Lower leg skin (tissue), 3 donors: Measurements from ENCODE around the gene SUMO2.

Experiments used
- POLR2A ChIP-seq, 2 donors: fragments of 450-650 bp; IDR thresholded peaks; one replicate each; pipeline ENCODE4 v1.6.1; 2016 to 2017; ENCODE audit warnings: antibody characterized with exemption in 2 of 2, mild to moderate bottlenecking in 1 of 2, moderate library complexity in 1 of 2
- TF ChIP-seq, protein P1 (sequence below), 3 donors: fragments of 450-650 bp; IDR thresholded peaks; one replicate each; pipeline ENCODE4 v1.5.1; 2016; ENCODE audit warnings: antibody characterized with exemption in 3 of 3, mild to moderate bottlenecking in 3 of 3, moderate library complexity in 2 of 3

DNA sequence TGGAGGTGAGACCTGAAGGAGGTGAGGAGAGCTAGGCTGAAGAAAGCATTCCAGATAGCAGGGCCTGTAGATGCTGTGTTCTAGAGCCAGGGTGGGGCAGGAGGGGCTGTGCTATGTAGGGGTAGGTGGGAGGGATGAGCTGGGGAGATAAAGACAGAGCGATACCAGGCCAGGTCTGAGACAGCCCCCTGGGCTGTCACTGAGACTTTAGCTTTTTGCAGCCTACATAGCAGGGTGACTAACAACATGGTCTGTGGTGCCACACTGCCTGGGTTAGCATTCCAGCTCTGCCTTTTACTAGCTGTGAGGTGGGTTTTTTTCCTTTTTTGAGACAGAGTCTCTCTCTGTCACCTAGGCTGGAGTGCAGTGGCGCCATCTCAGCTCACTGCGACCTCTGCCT is 37.1 kb upstream of the SUMO2 start:
- TF ChIP-seq, protein P1, sequence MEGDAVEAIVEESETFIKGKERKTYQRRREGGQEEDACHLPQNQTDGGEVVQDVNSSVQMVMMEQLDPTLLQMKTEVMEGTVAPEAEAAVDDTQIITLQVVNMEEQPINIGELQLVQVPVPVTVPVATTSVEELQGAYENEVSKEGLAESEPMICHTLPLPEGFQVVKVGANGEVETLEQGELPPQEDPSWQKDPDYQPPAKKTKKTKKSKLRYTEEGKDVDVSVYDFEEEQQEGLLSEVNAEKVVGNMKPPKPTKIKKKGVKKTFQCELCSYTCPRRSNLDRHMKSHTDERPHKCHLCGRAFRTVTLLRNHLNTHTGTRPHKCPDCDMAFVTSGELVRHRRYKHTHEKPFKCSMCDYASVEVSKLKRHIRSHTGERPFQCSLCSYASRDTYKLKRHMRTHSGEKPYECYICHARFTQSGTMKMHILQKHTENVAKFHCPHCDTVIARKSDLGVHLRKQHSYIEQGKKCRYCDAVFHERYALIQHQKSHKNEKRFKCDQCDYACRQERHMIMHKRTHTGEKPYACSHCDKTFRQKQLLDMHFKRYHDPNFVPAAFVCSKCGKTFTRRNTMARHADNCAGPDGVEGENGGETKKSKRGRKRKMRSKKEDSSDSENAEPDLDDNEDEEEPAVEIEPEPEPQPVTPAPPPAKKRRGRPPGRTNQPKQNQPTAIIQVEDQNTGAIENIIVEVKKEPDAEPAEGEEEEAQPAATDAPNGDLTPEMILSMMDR (IDR thresholded peaks at IDR 0.05): no peak
- TF ChIP-seq POLR2A (IDR thresholded peaks at IDR 0.05): no peak
